ENCODE results near the gene RARG.

Gene RARG

GRCh38 chr12:53241623-53242412, 9.8 kb upstream of the RARG start:
- no peak for DNase-seq

- DNase-seq = no peak
Observed at GRCh38 chr12:53239643-53240258, 7.7 kb upstream of the RARG start.

GRCh38 chr12:53236443-53237111, 4.6 kb upstream of the RARG start:
- DNase-seq = no peak

GRCh38 chr12:53235742-53236442, 3.9 kb upstream of the RARG start:
- DNase-seq = no peak

GRCh38 chr12:53235164-53235563, 3.2 kb upstream of the RARG start:
- DNase-seq = no peak

- DNase-seq = no peak
Observed at GRCh38 chr12:53234271-53234914, 2.4 kb upstream of the RARG start.

- no peak for DNase-seq
Observed at GRCh38 chr12:53233671-53234121, 1.7 kb upstream of the RARG start.

- no peak for DNase-seq
Observed at GRCh38 chr12:53232646-53233461, 845 bp upstream of the RARG start.

- no peak for DNase-seq
Observed at GRCh38 chr12:53231671-53231920, 413 bp downstream of the RARG start.

- no peak for DNase-seq
Observed at GRCh38 chr12:53230108-53230845, 1.7 kb downstream of the RARG start.

- DNase-seq = no peak
Observed at GRCh38 chr12:53229454-53229853, 2.6 kb downstream of the RARG start.

GRCh38 chr12:53227836-53228235, 4.2 kb downstream of the RARG start:
- no peak for DNase-seq

GRCh38 chr12:53227341-53227740, 4.7 kb downstream of the RARG start:
- no peak for DNase-seq

GRCh38 chr12:53226815-53227214, 5.2 kb downstream of the RARG start:
- DNase-seq = no peak

- no peak for DNase-seq
Observed at GRCh38 chr12:53225635-53226424, 6.2 kb downstream of the RARG start.

GRCh38 chr12:53224897-53225634, 6.9 kb downstream of the RARG start:
- DNase-seq = no peak

GRCh38 chr12:53224061-53224896, 7.7 kb downstream of the RARG start:
- no peak for DNase-seq

GRCh38 chr12:53223389-53224060, 8.5 kb downstream of the RARG start:
- no peak for DNase-seq

Data from NCI-H524 treated with DMSO at 0.1 percent for 48 hours (cell line).